ENCODE results near the gene METTL26. TPM values are rescaled to one million over a fixed set of nuclear protein-coding genes. Genes with fewer than 3 reads are reported as not detected.
A peak's percentile ranks its signal among the peaks of the same experiment; 100 is the strongest.

METTL26 gene
- total RNA-seq, 1 donor, result 51.8 TPM

- H3K4me3 ChIP-seq (ENCODE audit: low read depth, low read length), result no peak overlapping the region
- TF ChIP-seq CTCF (IDR thresholded peaks at IDR 0.05; ENCODE audit: insufficient read depth, low read depth, low read length), result no peak
- peak; percentile 95 for DNase-seq (ENCODE audit: low read depth)
Measured at GRCh38 chr16:626787-627453, 9.2 kb downstream of the METTL26 start.

- DNase-seq (ENCODE audit: low read depth), result no peak
- no peak for TF ChIP-seq CTCF (IDR thresholded peaks at IDR 0.05; ENCODE audit: insufficient read depth, low read depth, low read length)
- no peak overlapping the region for H3K4me3 ChIP-seq (ENCODE audit: low read depth, low read length)
Measured at GRCh38 chr16:625977-626765, 9.9 kb downstream of the METTL26 start.

- no peak for DNase-seq (ENCODE audit: low read depth)
- TF ChIP-seq CTCF (IDR thresholded peaks at IDR 0.05; ENCODE audit: insufficient read depth, low read depth, low read length), result no peak
- no peak overlapping the region for H3K4me3 ChIP-seq (ENCODE audit: low read depth, low read length)
Measured at GRCh38 chr16:625117-625976, 10.8 kb downstream of the METTL26 start.

- no peak for DNase-seq (ENCODE audit: low read depth)
- no peak for TF ChIP-seq CTCF (IDR thresholded peaks at IDR 0.05; ENCODE audit: insufficient read depth, low read depth, low read length)
- H3K4me3 ChIP-seq (ENCODE audit: low read depth, low read length), result no peak overlapping the region
Measured at GRCh38 chr16:624526-625070, 11.5 kb downstream of the METTL26 start.

- H3K4me3 ChIP-seq (ENCODE audit: low read depth, low read length), result no peak overlapping the region
- no peak for TF ChIP-seq CTCF (IDR thresholded peaks at IDR 0.05; ENCODE audit: insufficient read depth, low read depth, low read length)
- DNase-seq (ENCODE audit: low read depth), result no peak
Measured at GRCh38 chr16:622920-623280, 13.2 kb downstream of the METTL26 start.

GRCh38 chr16:621526-622105 lies 14.5 kb downstream of the METTL26 start:
- H3K4me3 ChIP-seq (ENCODE audit: low read depth, low read length), result peak overlapping the region; percentile 4
- TF ChIP-seq CTCF (IDR thresholded peaks at IDR 0.05; ENCODE audit: insufficient read depth, low read depth, low read length), result no peak
- DNase-seq (ENCODE audit: low read depth), result no peak
